HL-60/S4 (cell line): ENCODE data around the gene C7orf33.
"Not testable (repeated sequence)": the region's sequence is repeated elsewhere in the genome, so short reads cannot be mapped to it uniquely, and the experiment has no call there.

Experiments
- in situ Hi-C: fragments of 300-500 bp; cut with MboI; formaldehyde crosslinking; loops from 2 replicates; pipeline ENCODE4 v1.14.3; 2022; ENCODE audit warnings: low sequenced_read_pairs

C7orf33 gene

DNA sequence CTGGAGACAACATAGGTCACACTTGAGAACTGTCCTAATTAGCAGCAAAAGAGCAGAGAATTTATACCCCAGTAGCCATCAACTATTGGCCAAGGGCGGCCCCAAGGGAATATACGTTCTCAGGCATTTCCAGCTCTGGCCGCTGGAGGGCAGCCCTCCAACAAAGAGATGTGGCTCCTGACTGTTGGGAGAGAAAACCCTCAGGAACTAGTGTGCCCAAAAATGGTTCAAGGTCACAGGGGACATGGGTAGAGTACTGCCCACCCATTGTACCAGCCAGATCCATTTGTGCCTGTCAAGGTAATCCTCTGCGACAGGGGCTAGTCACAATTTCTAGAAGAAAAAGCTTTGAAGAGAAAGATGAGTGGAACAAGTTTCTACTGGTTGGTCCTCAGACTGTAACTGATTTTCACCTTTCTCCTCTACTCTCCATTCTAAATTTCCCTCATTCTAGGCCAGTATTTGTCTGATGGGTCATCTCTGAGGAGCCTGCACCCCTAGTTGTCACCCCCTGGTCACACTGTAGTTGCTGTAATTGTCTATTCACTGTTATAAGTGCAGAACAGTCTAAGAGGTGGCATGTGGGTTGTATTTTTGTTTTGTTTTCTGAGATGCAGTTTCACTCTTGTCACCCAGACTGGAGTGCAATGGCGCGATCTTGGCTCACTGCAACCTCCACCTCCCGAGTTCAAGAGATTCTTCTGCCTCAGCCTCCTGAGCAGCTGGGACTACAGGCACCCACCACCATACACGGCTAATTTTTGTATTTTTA, 14.7 kb upstream of the C7orf33 start:
- in situ Hi-C loops: no loop called here

DNA sequence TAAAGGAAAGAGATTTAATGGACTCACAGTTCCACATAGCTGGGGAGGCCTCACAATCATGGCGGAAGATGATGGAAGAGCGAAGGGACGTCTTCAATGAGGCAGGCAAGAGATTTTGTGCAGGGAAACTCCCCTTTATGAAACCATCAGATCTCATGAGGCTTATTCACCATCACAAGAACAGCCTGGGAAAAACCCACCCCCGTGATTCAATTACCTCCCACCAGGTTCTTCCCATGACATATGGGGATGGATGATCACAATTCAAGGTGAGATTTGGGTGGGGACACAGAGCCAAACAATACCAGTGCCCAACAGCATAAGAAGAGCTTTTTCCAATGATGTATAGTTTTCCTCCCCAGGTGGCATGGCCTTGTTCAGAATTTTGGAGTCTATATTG, 11.2 kb upstream of the C7orf33 start:
- in situ Hi-C loops: no loop called here

DNA sequence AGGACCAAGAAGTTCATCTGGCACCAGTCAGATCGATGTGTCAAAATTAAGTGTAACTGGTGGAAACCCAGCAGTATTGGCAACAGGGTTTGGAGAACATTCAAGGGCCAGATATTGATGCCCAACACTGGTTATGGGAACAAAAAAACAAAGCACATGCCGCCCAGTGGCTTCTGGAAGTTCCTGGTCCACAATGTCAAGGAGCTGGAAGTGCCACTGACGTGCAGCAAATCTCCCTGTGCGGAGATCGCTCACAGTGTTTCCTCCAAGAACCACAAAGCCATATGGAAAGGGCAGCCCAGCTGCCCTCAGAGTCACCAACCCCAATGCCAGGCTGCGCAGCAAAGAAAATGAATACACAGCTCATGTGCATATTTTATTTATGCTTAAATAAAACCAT, 10.1 kb upstream of the C7orf33 start:
- in situ Hi-C loops: no loop called here

DNA sequence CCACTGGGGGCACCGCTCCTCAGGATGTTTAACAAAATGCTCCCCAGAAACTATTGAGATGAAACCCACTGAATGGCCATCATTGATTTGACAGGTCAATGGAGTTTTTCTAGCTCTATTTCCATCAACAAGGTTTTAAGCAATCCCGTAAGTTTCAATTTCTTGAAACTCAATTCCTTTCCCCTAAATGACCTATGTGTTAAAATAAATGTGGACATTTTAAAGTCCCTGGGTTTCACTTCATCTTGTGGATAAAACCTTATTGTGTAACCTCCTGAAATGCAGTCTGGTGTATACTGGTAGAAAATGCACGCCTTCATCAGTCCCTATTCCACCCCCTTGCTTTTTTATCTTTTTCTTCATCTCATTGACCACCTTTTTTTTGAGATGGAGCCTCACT, 8.9 kb upstream of the C7orf33 start:
- in situ Hi-C loops: no loop called here

DNA sequence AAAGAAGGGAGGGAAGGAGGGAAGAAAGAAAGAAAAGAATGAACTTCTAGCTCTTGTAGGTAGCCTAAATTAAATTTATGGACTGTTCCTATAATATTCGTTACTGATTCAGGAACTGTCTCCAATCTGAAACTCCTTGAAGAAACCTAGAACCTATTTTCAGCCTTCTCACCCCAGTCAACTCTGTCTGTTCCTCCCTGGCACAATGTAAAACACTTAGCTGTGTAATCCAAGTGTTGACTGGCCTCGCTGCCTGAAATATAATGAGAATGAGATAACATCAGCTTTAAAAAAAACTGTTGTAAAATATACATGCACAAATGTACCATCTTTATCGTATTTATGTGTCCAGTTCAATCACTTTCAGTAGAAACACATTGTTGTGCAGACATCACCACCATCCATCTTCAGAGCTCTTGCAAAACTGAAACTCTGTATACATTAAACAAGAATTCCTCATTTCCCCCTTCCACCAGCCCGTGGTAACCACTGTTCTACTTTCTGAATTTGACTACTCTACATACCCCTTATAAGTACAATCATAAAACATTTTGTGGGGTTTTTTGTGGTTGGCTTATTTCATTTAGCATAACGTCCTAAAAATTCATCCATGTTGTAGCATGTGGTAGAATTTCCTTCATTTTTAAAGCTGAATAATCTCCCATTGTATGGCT, 6.3 kb upstream of the C7orf33 start:
- in situ Hi-C loops: no loop called here

DNA sequence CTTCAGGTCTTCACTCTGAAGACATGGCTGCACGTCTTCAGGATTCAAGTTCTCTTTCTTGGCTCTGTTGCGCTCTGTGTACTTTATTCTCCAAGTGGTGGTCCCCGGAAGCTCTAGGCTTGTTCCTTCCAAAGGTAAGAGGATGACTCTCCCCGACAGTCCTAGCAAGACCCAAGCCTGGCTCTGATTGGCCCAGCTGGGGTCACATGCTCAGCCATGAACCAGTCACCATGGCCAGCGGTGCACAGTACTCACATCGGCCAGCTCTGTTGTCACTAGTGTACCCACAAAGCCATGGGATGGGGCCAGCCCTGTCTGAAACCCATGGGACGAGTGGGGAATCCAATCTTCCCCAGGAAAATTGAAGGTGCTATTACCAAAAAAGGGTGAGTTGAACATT, 5.2 kb upstream of the C7orf33 start:
- in situ Hi-C loops: no loop called here

DNA sequence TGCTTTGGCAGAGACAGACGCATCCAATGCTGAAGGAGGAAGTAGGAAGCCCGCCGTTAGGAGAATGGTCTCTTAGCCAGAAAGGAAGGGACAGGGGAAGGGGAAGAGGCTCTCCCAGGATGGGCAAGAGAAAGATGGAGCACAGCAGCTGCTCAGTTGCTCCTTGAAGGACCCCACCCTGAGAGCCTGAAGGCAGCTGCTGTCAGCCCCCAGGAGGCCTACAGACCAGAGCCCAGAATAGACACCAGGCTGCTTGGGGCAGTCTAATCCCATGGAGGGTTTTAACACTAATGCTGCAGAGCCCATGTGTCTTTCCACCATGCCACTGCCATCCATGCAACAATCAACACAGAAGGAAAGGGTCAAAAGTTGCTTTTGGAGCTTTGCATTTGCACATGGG, 3.5 kb upstream of the C7orf33 start:
- in situ Hi-C loops: no loop called here

DNA sequence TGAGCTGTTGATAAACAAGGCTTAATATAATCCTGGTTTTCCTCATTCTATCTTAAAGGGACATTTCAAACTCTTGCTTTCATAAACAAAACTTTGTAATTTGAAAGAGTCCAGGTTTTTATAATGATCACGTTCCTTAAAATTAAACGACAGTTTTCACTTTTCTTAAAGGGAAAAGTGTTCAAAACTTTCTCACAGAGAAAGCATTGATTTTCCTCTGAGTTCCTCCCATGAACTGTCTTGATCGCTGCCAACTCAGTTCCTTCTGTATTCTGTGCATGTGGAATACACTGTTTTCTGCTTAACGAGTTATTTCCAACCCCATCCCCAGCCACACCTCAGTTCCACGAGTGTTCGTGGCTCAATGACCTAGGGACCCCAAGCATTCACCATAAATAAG, 2.4 kb upstream of the C7orf33 start:
- in situ Hi-C loops: no loop called here

DNA sequence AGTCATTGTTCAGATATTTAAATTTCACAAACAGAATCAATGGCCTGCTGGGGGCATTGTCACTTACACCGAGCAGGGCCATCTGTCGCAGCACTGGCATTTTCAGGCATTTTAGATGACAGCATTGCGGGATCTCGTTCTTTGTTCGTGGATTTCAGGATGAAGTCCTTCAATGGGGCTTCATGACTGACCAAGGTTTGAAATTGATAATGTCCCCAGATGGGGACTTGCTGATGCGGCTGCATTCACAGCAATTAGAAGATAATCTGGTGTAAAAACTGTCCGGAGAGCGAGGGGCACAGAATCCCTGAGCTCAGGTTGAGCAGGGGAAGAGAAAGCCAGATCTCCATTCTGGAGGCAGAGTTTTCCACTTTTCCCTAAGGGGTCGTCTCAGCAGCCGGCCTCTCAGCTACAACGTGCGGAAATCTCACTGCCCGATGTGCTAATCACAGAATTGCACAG, 1.9 kb upstream of the C7orf33 start:
- in situ Hi-C loops: no loop called here

DNA sequence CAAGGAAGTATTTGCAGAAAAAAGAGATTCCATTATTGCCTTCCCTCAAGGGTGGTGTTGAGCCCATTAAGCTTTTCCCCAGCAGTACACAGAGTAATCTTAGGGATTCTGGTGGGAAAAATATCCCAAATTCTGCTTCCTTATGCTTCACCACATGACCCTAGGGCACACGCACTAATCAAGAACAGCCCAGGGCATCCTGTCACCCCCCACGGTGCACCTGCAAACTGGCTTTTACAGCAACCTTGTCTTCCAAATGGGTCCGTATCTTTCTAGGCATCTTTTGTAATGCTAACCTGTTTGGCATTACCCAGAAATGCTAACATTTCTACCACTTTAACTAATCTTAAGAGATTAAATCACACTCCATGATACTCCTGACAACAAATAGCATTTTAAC, 926 bp upstream of the C7orf33 start:
- in situ Hi-C loops: no loop called here

DNA sequence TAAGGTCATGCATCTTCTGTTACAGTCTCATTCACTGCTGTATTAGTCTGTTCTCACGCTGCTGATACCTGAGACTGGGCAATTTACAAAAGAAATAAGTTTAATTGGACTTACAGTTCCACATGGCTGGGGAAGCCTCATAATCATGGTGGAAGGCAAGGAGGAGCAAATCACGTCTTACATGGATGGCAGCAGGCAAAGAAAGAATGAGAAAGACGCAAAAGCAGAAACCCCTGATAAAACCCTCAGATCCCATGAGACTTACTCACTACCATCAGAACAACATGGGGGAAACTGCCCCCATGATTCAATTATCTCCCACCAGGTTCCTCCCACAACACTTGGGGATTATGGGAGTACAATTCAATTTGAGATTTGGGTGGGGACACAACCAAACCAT, 5.8 kb downstream of the C7orf33 start:
- in situ Hi-C loops: not testable (repeated sequence)

DNA sequence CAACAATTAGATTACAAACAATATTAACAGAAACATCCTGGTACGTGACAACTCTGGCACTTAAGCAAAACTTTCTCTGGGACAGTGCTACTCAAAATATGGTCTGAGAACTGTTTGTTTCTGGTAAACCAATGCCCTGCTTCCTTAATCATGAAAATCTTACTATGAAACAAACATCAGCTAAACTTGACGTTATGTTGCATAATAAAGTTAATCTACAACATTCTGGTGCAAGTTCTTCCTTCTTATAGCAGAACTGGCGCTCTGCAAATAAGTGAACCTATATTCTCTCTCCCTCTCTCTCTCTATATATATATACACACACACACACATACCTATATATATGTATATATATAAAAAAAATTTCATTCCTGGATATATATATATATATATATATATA, 7.8 kb downstream of the C7orf33 start:
- in situ Hi-C loops: no loop called here

DNA sequence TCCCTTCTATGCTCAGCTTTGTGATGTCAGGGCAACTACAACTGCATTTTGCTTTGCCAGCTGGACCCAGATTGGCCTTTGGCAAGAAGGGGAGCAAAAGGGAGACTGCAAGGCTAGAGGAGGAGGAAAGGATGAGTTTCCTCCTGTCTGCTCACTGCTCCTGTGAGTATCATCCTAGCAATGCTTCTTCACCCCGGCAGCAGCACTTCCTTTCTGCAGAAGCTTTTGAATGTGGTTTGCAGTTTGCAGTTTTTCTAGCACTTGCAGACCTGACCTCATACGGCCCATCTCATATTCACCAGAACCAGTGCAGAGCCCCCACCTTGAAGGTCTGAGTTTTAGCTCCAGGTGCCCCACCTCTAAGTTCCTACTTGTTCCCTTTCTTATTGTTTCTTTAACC, 14.8 kb downstream of the C7orf33 start:
- in situ Hi-C loops: no loop called here

DNA sequence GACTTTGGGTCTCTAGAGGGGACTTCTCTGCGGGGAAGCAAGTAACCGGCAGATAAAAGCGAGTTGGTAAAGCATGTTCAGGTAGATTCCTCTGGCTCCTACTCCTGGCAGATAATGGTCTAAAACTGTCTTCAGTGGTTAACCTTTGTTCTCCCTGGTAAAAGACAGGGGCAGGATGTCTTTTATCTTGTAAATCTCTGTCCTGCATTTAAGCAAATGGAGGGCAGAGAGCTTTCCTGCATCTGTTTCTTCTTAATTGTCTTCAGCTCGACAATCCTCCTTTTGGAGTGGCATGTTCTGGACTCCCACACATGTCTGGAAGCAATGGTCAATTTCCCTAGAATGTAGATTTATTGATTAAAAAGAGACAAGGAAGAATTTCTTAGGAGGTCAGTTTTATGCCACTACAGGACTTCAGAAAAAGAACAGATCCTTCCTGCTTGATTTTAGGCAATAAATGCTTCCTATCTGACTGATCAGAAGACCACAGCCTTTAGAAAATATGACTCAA, 16.6 kb downstream of the C7orf33 start:
- in situ Hi-C loops: no loop called here

DNA sequence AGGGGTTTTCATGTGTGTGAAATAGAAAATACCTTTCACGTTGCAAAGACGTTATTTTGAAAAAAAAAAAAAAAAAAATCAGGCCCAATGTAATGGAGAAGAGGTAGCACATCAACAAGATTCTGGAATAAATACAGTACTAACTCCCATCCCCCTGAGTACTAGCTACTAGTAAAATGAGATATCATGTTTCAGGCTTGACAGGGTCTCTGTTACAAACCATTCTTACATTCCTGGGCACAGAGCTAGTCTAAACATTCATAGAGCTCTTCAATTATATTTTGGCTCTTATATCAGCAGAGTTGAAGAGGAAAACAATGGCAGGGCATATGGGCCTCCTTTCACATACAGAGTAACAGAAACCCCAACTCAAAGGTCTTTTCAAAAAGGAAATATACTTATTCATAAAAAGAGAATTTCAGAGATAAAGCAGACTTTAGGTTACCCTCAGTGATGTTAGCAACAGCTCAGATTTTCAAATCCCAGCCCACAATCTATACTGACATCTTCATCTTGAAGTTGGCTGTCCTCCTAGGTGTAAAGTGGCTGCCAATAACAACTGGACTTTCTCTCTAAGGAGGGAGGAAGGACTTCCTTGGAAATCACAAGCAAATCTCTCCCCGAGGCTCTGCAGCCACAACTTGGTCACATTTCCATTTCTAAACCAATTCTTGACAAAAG, 18.6 kb downstream of the C7orf33 start:
- in situ Hi-C loops: no loop called here

DNA sequence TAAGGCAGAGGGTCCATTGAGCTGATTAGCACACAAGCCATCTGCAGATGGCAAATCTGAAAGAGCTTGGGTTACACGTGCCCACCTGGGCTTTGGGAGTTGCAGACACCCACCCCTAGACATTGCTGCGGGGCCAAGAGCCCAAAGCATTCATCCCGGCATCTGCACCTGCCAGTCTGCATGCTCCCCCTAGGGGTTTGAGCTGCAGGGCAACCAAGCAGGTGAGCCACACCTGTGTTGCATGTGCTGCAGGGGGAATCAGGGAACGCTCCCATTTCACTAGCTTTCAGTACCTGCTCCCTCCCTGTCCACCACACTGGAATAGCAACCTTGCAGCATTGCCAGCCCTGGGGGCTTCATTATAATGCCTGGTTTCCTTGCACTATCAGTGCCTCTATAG, 21.1 kb downstream of the C7orf33 start:
- in situ Hi-C loops: no loop called here

DNA sequence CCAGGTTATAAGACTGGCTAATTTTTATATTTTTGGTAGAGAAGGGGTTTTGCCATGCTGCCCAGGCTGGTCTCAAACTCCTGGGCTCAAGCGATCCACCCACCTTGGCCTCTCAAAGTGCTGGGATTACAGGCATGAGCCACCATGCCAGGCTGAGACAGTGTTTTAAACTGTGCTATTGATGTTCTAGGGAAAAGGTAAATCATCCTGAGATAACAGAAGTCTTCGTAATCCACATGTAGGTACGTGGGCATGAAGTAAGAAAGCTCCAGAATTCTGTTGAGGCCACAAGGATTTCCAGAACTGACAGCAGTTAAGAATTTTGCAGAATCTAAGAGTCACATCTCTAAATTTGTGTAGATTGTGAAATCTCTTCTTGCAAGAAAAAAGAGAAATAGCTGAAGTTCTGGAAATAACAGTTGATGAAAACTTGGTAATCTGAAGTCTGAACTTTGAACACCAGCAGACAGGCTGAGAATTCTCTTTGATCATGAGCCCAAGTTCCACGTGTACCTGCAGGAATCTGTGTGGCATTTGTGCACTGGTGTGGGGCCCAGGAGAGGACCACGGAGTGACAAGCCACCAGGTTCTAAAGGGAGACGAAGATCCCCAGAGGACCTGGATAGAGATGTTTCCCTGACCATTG, 24.6 kb downstream of the C7orf33 start:
- in situ Hi-C loops: no loop called here

DNA sequence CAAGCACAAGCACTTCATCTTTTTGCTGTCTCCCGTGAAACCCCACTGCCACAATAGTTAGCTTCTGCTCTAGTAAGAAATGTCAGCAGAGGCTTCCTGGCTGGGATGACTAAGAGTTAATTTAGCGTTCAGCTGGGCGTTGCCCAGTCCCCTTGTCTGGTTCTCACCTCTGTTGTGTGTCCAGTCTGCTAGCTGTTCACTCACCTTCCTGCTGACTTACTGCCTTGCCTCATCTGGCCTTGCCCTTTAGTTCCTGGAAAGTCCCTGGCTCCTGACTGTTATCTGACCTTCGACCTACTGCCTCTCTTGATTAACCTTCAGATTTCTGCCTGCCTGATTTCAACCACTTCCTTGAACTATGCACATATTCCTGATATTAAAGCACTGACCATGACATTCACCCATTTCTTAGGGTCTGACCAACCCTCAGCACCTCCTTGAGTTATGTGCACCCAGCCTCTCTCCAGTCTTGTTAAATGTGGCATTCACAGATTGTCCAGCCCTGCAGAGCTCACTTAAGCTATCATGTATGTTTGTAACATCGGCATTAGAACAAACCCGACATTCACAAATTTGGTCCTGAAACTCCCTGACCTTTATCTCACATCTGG, 30.3 kb downstream of the C7orf33 start:
- in situ Hi-C loops: no loop called here

DNA sequence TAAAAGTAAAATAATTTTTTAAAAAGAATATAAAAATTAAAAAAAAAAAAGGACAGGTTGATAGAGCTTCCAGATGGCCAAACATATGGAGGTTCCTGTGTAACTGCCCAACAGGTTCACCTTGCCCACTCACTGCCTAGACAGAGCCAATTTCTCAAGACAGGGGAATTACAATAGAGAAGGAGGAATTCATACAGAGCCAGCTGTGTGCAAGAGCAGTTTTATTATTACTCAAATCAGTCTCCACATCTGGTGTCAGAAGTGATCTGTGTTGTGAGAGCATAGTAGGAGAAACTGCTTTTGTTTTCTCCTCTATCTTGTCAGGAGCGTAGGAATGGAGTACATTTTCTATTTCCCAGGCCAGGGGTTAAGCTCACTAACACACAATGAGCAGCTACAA, 31.0 kb downstream of the C7orf33 start:
- in situ Hi-C loops: no loop called here

DNA sequence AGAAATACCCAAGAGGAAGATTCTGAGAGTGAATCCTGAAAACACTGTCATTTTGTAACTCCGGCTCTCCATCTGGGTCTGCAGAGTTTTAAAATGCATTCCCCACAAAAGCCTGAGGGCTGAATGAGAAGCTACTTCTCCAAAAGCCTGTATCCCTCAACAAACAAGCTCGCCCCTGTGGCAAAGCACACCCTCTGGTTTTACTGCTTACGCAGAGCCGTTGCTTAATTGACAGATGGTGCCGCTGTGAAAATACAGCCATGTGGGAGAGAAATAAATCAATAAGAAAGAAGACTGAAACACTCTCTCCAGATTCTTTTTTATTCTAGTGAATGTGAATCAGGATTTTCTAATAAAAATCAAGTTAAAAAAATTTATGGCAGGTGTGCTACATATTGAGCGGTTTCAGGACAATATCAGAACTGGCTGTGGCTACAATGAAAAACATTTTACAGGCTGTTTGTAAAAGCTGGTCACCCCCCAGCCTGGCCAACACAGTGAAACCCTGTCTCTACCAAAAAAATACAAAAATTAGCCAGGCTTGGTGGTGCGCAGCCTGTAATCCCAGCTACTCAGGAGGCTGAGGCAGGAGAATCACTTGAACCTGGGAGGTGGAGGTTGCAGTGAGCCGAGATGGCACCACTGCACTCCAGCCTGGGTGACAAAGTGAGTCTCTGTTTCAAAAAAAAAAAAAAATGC, 32.5 kb downstream of the C7orf33 start:
- in situ Hi-C loops: no loop called here
